Cerebellar nuclear complex (tissue), 1 donor: ENCODE results near the gene SDHB.

Source experiments
- DNase-seq, 2 experiments: peaks; one replicate each; lab custom pipeline; 2025; lab: John Stamatoyannopoulos, UW

Gene SDHB

GRCh38 chr1:17012775-17013490, 40.9 kb downstream of the SDHB start:
- DNase-seq = no peak

GRCh38 chr1:17011439-17012307, 42.2 kb downstream of the SDHB start, which contains the start of gene ATP13A2:
ATP13A2 (minus strand) TSS chr1:17011928; CDS start chr1:17011738, 190 bp downstream.
- peak; percentile 63 to 64 for DNase-seq

- DNase-seq = no peak
These were observed 42.8 kb downstream of the SDHB start for GRCh38 chr1:17011092-17011438.

- no peak for DNase-seq
These were observed 44.1 kb downstream of the SDHB start for GRCh38 chr1:17009706-17010105.

- DNase-seq = no peak
These were observed 45.5 kb downstream of the SDHB start for GRCh38 chr1:17008208-17008855.

GRCh38 chr1:17007121-17007520, 46.7 kb downstream of the SDHB start:
- DNase-seq = no peak

GRCh38 chr1:17005365-17005740, 48.5 kb downstream of the SDHB start:
- no peak for DNase-seq

GRCh38 chr1:17004466-17005364, 49.1 kb downstream of the SDHB start:
- no peak for DNase-seq

- no peak for DNase-seq
These were observed 51.3 kb downstream of the SDHB start for GRCh38 chr1:17002524-17002902.

GRCh38 chr1:17001760-17002523, 51.9 kb downstream of the SDHB start:
- no peak for DNase-seq

GRCh38 chr1:16999863-17000262, 54.0 kb downstream of the SDHB start:
- DNase-seq = no peak

GRCh38 chr1:16998589-16998988, 55.2 kb downstream of the SDHB start:
- no peak for DNase-seq

- DNase-seq = no peak
These were observed 57.0 kb downstream of the SDHB start for GRCh38 chr1:16996845-16997244.

- DNase-seq = no peak
These were observed 60.3 kb downstream of the SDHB start for GRCh38 chr1:16993521-16994038.

GRCh38 chr1:16992675-16993074, 61.2 kb downstream of the SDHB start:
- no peak for DNase-seq

- DNase-seq = no peak
These were observed 61.7 kb downstream of the SDHB start for GRCh38 chr1:16992102-16992501.

- no peak for DNase-seq
These were observed 62.3 kb downstream of the SDHB start for GRCh38 chr1:16991571-16991970.

- DNase-seq = no peak
These were observed 64.0 kb downstream of the SDHB start for GRCh38 chr1:16989676-16990391.

- no peak for DNase-seq
These were observed 65.6 kb downstream of the SDHB start for GRCh38 chr1:16988210-16988609.

GRCh38 chr1:16986962-16987361, 66.9 kb downstream of the SDHB start:
- DNase-seq = no peak
